A204.1 (cell line): ENCODE data around the gene SPACA9.

ENCODE experiments used
- FAIRE-seq: peaks from 2 replicates; lab custom pipeline; 2012; peaks lifted over from hg19 to GRCh38; lab: Jason Lieb, UNC

SPACA9 gene

DNA sequence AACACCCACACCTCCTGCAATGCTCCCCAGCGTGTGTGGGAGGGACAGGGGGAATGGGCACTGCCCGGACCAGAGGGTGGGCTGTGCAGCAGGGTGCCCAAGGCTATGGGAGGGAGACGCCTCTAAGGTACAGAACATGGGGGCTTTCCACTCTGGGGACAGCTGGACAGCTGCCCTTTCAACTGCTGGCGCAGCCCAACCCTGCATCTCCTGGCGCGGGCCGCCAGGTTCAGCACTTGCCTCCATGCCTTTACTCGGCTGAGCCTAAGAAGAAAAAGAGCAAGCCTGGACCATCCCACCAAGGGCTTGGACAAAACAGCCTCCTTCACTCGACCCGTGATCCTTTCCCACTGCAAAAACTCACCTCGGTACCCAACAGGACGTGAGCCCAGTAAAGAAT is 15.6 kb upstream of the SPACA9 start:
- no peak for FAIRE-seq

DNA sequence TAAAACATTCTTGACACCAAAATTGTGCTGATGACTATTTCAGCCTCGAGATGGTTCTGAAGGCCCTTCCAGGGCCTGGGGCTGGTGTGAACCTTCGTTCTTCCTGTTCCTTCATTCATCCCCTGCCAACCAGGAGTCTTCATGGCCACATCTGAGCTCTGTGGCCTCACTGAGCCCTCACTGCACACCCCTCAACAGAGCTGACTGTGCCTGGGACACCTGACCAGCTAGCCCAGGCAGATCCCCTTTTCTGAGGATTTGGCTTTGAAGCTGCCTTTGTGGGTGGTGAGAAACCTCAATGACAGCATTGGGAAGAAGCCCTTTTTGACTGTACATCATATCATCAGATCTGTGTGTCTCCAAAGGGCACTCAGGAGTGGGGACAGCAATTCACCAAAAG is 14.4 kb upstream of the SPACA9 start:
- FAIRE-seq: no peak

GRCh38 chr9:132864691-132865090 is 14.0 kb upstream of the SPACA9 start:
- no peak for FAIRE-seq

- FAIRE-seq: no peak
These were observed 11.8 kb upstream of the SPACA9 start for GRCh38 chr9:132866898-132867297.

GRCh38 chr9:132869266-132869665 is 9.4 kb upstream of the SPACA9 start:
- no peak for FAIRE-seq

DNA sequence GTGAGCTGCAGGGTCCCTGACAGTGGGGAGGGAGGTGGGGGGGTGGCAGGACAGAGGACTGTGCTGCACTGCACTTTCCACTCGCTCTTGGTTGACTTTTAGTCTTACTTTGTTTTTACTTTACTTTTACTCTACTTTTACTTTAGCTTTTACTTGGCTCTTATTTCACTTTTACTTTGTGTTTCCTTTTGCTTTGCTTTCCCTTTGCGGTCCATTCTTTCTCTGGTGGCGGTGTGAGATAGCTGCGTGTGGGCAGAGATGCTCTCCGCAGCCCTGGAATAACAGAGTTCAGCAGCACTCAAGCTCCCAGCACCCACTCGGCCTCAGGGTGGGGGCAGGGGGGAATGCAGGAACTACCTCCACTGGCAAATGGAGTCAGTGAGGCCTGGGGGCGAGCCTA is 5.3 kb upstream of the SPACA9 start:
- FAIRE-seq: no peak

GRCh38 chr9:132875159-132875558 is 3.5 kb upstream of the SPACA9 start:
- no peak for FAIRE-seq

DNA sequence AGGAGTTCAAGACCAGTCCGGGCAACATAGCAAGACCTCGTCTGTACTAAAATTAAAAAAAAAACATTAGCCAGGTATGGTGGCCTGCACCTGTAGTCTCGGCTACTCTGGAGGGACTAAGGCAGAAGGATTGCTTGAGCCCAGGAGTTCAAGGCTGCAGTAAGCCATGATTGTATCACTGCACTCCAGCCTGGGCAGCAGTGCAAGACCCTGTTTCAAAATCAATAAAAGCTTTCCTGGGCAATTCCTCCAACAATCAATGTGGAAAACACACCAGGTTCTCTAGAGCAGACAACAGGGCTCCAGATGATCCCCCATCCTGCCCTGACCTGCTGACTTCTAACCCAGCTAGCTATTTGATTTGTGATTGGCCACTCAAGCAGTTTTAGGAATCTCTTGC is 1.8 kb upstream of the SPACA9 start:
- FAIRE-seq: no peak

GRCh38 chr9:132877458-132877823 is 1.3 kb upstream of the SPACA9 start:
- no peak for FAIRE-seq

DNA sequence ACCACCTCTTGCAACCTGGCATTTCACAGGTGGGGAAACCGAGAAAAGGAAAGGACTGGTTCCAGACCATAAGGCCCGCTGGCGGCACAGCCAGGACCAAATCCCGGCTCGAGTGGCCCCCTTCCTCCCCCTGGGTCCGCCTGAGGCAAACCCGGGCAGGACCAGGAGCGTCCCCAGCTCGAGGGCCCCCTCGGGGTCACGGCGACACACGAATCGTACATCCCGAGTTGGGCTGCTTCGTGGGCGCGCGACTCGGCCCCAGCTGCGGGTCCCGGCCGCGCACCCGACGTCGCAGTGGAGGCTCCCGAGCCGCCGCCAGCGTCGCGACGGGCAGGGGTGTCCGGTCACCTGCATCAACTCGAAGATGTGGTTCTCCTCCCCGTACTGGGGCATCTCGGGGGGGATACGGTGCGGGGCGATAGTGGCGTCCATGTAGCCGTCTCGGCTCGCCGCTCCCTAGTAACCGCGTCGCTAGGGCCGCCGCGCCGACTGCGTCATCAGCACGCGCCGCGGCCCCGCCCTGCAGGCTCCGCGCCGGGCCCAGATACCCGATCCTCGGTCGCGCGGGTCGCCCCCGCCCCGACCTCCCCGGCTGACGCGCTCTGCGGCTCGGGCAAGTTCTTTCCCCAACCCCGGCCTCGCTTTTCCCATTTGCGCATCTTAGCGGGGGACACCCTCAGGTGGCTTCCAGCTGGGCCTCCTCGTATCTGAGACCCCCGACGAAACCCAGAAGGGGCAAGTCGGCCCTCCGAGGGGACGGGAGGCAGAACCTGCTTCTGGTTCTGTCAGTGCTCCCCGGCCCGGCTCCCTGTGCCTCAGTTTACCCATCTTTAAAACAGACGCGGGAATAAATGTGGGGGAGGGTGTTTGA is 639 bp upstream of the SPACA9 start, which contains the start of gene AK8:
TSS of gene AK8 (minus strand) at position 461 of the 871 bp plus-strand sequence. CDS start at position 432, 29 bp downstream.
- FAIRE-seq: no peak

GRCh38 chr9:132879457-132880323 is 992 bp downstream of the SPACA9 start:
- FAIRE-seq: no peak

DNA sequence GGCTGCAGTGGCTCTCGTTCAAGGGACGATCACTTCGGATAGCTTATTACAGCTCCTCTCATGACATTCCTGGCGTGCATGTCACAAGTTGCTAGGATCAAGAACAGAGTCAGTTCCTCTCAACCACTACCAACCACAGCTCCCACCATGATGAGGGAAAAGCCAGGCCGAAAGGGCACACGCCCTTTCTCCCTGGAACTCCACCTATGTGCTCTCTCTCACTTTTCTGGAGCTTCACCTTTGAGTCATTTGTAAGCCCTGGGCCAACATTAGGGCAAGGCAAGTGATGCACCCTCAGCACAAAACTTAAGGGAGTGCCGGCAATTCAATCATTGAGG is 1.6 kb downstream of the SPACA9 start:
- FAIRE-seq: no peak

DNA sequence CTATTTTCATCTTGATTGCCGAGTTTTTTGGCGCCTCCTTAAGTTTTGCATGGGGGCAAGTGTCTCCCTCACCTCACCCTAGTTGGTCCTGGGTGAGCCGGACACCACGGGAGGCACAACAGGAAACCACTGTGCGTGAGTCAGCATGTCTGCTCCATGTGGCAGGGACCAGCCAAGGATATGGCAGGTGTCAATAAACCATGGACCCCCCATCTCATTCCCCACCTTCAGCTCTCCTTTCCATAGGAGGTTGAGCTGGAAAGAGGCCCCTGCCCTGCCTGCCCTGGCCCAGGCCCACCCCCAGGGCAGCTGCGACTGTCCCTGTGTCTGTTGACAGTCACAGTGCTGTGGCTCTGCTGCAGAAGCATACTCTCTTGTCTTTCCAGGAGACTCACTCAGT is 3.1 kb downstream of the SPACA9 start:
- FAIRE-seq: no peak

GRCh38 chr9:132882616-132883015 is 3.9 kb downstream of the SPACA9 start:
- FAIRE-seq: no peak

- no peak for FAIRE-seq
These were observed 4.9 kb downstream of the SPACA9 start for GRCh38 chr9:132883349-132884294.

DNA sequence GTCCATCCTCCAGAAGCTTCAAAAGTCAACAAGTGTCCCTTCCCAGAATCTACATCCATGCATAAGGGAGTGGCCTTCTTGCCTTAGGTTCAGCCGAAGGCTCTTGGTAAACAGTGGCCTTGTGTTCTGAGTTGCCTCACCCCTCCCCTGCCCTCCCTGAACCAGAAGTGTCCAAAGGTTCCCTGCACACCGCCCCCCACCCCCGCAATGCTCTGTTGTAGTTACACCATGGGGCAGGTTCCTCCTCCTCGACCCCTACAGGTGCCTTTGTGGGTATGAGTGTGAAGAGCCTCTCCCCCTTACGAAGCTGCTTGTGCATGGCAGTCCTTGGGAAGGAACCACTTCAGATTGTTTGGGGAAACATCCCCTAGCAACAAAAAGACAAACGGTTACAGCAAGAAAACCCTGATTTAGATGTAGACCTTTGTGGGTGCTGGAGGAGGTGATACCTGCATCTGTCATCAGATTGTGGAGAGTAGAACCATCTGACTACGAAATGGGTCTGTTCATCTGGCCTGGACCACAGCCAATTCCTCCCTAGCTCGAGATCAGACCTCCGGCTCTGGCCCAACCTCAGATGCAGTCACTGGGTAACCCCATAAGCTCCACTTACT is 7.1 kb downstream of the SPACA9 start:
- no peak for FAIRE-seq

GRCh38 chr9:132886334-132886725 is 7.6 kb downstream of the SPACA9 start:
- no peak for FAIRE-seq

DNA sequence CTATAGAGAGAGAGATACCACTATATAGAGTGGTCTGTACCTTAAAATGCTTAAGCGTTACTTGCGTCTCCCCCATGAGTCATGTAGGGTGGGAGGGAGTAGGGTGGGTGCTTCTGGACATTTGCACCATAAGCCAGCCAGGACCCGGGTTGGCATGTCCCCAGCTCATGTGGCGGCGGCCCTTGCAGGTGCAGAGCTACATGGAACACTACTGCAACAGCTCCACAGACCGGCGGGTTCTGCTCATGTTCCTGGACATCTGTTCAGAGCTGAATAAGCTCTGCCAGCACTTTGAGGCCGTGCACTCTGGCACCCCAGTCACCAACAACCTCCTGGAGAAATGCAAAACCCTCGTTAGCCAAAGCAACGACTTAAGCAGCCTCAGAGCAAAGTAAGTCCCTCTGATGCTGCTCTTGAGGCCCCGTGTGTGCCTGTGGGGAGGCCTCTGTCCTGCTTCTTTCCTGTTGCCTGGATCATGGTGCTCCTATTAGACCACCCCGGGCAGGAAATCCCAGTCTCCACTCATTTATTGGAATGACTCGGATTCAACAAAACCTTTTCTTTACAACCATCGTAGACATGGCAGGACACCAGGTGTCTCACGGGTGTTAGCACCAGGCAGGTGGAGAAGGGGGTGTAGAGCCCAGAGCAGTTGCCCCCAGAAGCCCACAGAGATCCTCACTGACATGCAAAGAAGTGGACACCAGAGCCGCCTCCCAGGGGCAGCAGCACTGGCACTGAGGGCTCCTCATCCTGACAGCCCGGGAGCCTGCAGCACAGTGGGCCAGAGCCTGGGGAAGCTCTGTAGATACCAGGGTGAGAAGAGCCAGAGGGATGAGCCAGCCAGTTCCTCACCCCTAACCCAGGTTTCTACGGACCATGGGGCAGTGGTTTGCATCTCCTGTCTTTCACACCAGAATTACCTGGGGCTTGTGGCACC is 8.8 kb downstream of the SPACA9 start:
- no peak for FAIRE-seq

GRCh38 chr9:132888151-132888550 is 9.5 kb downstream of the SPACA9 start:
- FAIRE-seq: no peak

- FAIRE-seq: no peak
These were observed 13.7 kb downstream of the SPACA9 start for GRCh38 chr9:132892400-132892799.

- no peak for FAIRE-seq
These were observed 15.6 kb downstream of the SPACA9 start for GRCh38 chr9:132894346-132894745.
